ENCODE measurements around the gene NFATC4.
A peak's percentile ranks its signal among the peaks of the same experiment; 100 is the strongest.
"Not testable (repeated sequence)": the region's sequence is repeated elsewhere in the genome, so short reads cannot be mapped to it uniquely, and the experiment has no call there.

The NFATC4 gene

GRCh38 chr14:24367514-24368211 is at the start of gene NFATC4:
TSS of gene NFATC4 (plus strand) at chr14:24368184. CDS start at chr14:24368341, 157 bp downstream.
- peak; percentile 61 for DNase-seq

- no peak for DNase-seq
Observed at GRCh38 chr14:24321212-24321975, 46.6 kb upstream of the NFATC4 start.

- no peak for DNase-seq
Observed at GRCh38 chr14:24322672-24323071, 45.3 kb upstream of the NFATC4 start.

- no peak for DNase-seq
Observed at GRCh38 chr14:24323341-24323740, 44.6 kb upstream of the NFATC4 start.

- no peak for DNase-seq
Observed at GRCh38 chr14:24324024-24324423, 44.0 kb upstream of the NFATC4 start.

- no peak for DNase-seq
Observed at GRCh38 chr14:24325041-24325530, 42.9 kb upstream of the NFATC4 start.

GRCh38 chr14:24325963-24326362 is 42.0 kb upstream of the NFATC4 start:
- no peak for DNase-seq

- DNase-seq, result no peak
Observed at GRCh38 chr14:24327303-24327702, 40.7 kb upstream of the NFATC4 start.

GRCh38 chr14:24327914-24328313 is 40.1 kb upstream of the NFATC4 start:
- not testable (repeated sequence) for DNase-seq

- DNase-seq, result no peak
Observed at GRCh38 chr14:24329073-24329663, 38.8 kb upstream of the NFATC4 start.

GRCh38 chr14:24329736-24330135 is 38.2 kb upstream of the NFATC4 start:
- DNase-seq, result no peak

- DNase-seq, result no peak
Observed at GRCh38 chr14:24330973-24331674, 36.9 kb upstream of the NFATC4 start.

- DNase-seq, result no peak
Observed at GRCh38 chr14:24331731-24332267, 36.2 kb upstream of the NFATC4 start.

- peak; percentile 38 for DNase-seq
Observed at GRCh38 chr14:24332268-24332993, 35.6 kb upstream of the NFATC4 start.

- DNase-seq, result no peak
Observed at GRCh38 chr14:24334431-24335291, 33.3 kb upstream of the NFATC4 start, which contains the start of gene ADCY4. TSS of gene ADCY4 (minus strand) at chr14:24335071. CDS start at chr14:24334652, 419 bp downstream.

GRCh38 chr14:24335461-24336171 is 32.4 kb upstream of the NFATC4 start:
- no peak for DNase-seq

- no peak for DNase-seq
Observed at GRCh38 chr14:24337144-24337823, 30.7 kb upstream of the NFATC4 start.

- DNase-seq, result no peak
Observed at GRCh38 chr14:24337824-24338175, 30.2 kb upstream of the NFATC4 start.

GRCh38 chr14:24338843-24339242 is 29.1 kb upstream of the NFATC4 start:
- DNase-seq, result no peak

Data from NCI-H2029 treated with DMSO at 0.1 percent for 48 hours (cell line).